ENCODE results near the gene CACNG4.

DNA sequence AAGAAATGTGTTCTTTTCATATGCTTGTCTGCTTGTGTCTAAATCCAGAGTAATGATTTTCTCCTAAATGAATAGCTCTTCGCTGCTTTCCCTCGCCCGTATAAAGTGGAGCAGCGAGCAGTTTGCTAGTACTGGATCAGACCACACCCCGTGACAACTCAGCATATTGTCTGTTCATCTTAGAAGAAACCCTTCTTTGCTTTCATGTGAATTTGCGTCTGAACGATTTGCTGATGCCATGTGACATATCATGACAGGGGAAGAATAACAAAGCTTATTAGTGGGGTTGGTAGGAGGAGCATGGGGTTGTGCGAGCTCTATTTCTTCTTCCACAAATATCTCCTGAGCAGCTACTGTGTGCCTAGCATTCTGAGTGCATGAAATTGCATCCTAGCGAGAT is 44.1 kb upstream of the CACNG4 start:
- TF ChIP-seq, protein P1, sequence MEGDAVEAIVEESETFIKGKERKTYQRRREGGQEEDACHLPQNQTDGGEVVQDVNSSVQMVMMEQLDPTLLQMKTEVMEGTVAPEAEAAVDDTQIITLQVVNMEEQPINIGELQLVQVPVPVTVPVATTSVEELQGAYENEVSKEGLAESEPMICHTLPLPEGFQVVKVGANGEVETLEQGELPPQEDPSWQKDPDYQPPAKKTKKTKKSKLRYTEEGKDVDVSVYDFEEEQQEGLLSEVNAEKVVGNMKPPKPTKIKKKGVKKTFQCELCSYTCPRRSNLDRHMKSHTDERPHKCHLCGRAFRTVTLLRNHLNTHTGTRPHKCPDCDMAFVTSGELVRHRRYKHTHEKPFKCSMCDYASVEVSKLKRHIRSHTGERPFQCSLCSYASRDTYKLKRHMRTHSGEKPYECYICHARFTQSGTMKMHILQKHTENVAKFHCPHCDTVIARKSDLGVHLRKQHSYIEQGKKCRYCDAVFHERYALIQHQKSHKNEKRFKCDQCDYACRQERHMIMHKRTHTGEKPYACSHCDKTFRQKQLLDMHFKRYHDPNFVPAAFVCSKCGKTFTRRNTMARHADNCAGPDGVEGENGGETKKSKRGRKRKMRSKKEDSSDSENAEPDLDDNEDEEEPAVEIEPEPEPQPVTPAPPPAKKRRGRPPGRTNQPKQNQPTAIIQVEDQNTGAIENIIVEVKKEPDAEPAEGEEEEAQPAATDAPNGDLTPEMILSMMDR (conservative IDR thresholded peaks at IDR 0.05; ENCODE audit: low read depth, low read length) = no peak
- TF ChIP-seq EZH2 (IDR thresholded peaks at IDR 0.05; ENCODE audit: low read length, unreplicated experiment) = no peak
